GM23338 (cell line): Measurements from ENCODE around the gene CDH23. TPM values are rescaled to one million over a fixed set of nuclear protein-coding genes. Genes with fewer than 3 reads are reported as not detected.
A peak's percentile ranks its signal among the peaks of the same experiment; 100 is the strongest.

ENCODE experiments used
- ATAC-seq: fragments of 200-7000 bp; cut with Tn5 transposase; 3 replicates; pipeline ENCODE4 v1.9.1; 2020
- DNase-seq: peaks from one replicate; pipeline ENCODE4 v3.0.0-alpha.2; 2015; ENCODE audit warnings: low spot score
- H2AFZ ChIP-seq: fragments of 200-600 bp; sonication (generic); 2 replicates; pipeline ENCODE4 v1.8.0; 2016; ENCODE audit warnings: antibody characterized with exemption, mild to moderate bottlenecking, moderate library complexity
- H3F3A ChIP-seq: fragments of 200-600 bp; sonication (generic); replicated peaks from 2 replicates; pipeline ENCODE4 v1.8.0; 2017; ENCODE audit warnings: antibody characterized with exemption, mixed run types, low read depth
- H3K27ac ChIP-seq: fragments of 200-600 bp; sonication (generic); 2 replicates; pipeline ENCODE4 v1.6.1; 2016; ENCODE audit warnings: low read depth
- H3K27me3 ChIP-seq: fragments of 200-600 bp; sonication (generic); 2 replicates; pipeline ENCODE4 v1.8.0; 2016; ENCODE audit warnings: mild to moderate bottlenecking, mixed run types, moderate library complexity; ENCODE audit not compliant: insufficient read depth
- H3K36me3 ChIP-seq: fragments of 200-600 bp; sonication (generic); 2 replicates; pipeline ENCODE4 v1.8.0; 2016; ENCODE audit warnings: mild to moderate bottlenecking; ENCODE audit not compliant: insufficient read depth
- H3K4me1 ChIP-seq: fragments of 200-600 bp; sonication (generic); 2 replicates; pipeline ENCODE4 v1.8.0; 2016; ENCODE audit warnings: mild to moderate bottlenecking, moderate library complexity; ENCODE audit not compliant: insufficient read depth
- H3K4me2 ChIP-seq: fragments of 200-600 bp; sonication (generic); 2 replicates; pipeline ENCODE4 v1.7.1; 2017; ENCODE audit warnings: mixed run types
- H3K4me3 ChIP-seq: fragments of 200-600 bp; sonication (generic); 2 replicates; pipeline ENCODE4 v1.6.1; 2016; ENCODE audit warnings: mixed run types
- H3K79me2 ChIP-seq: fragments of 200-600 bp; sonication (generic); replicated peaks from 2 replicates; pipeline ENCODE4 v1.8.0; 2017; ENCODE audit warnings: mild to moderate bottlenecking; ENCODE audit not compliant: insufficient read depth
- H3K9me2 ChIP-seq: fragments of 200-600 bp; sonication (generic); 2 replicates; pipeline ENCODE4 v1.8.0; 2017; ENCODE audit not compliant: insufficient read depth
- H4K20me1 ChIP-seq: fragments of 200-600 bp; sonication (generic); replicated peaks from 2 replicates; pipeline ENCODE4 v1.8.0; 2017; ENCODE audit warnings: mild to moderate bottlenecking; ENCODE audit not compliant: insufficient read depth
- H3K27ac Mint-ChIP-seq: 2 replicates; pipeline ENCODE4 v1.8.0; 2020; ENCODE audit warnings: inconsistent platforms, mild to moderate bottlenecking, moderate library complexity, mixed read lengths
- H3K27me3 Mint-ChIP-seq: 3 replicates; pipeline ENCODE4 v1.8.0; 2022; ENCODE audit warnings: low read depth, mild to moderate bottlenecking, moderate library complexity, mixed read lengths, inconsistent platforms; ENCODE audit not compliant: insufficient read depth, poor library complexity
- H3K36me3 Mint-ChIP-seq: 3 replicates; pipeline ENCODE4 v1.8.0; 2021; ENCODE audit warnings: low read depth, mild to moderate bottlenecking, inconsistent platforms, moderate library complexity, mixed read lengths
- H3K4me1 Mint-ChIP-seq: 3 replicates; pipeline ENCODE4 v1.8.0; 2020; ENCODE audit warnings: mild to moderate bottlenecking, inconsistent platforms, mixed read lengths
- H3K4me3 Mint-ChIP-seq: 3 replicates; pipeline ENCODE4 v1.8.0; 2021; ENCODE audit warnings: moderate library complexity, mild to moderate bottlenecking, inconsistent platforms, mixed read lengths
- H3K9me3 Mint-ChIP-seq: 3 replicates; pipeline ENCODE4 v1.8.0; 2020; ENCODE audit warnings: moderate library complexity, mild to moderate bottlenecking, inconsistent platforms, mixed read lengths
- CREB1 ChIP-seq: fragments of 250-450 bp; sonication (Bioruptor Pico); IDR thresholded peaks from 2 replicates; pipeline ENCODE4 v1.5.0; 2020; ENCODE audit warnings: low read depth, mild to moderate bottlenecking, moderate library complexity
- CTCF ChIP-seq, 2 experiments: fragments of 200-600 bp in 1 of 2; sonication (generic) in 1 of 2; conservative IDR thresholded peaks; 2 replicates each; pipeline versions ENCODE4 v1.5.1 to v1.6.1; 2016 to 2017; ENCODE audit warnings: antibody characterized with exemption in 2 of 2, low read depth in 2 of 2, mild to moderate bottlenecking in 2 of 2, moderate library complexity in 1 of 2
- ETS1 ChIP-seq: IDR thresholded peaks from 2 replicates; pipeline ENCODE4 v1.6.1; 2016; ENCODE audit warnings: antibody characterized with exemption
- EZH2 ChIP-seq: fragments of 200-600 bp; sonication (generic); IDR thresholded peaks from one replicate; pipeline ENCODE4 v1.8.0; 2017; ENCODE audit warnings: antibody characterized with exemption, mild to moderate bottlenecking, low read depth; ENCODE audit not compliant: unreplicated experiment
- EZH2phosphoT487 ChIP-seq: fragments of 200-600 bp; sonication (generic); IDR thresholded peaks from one replicate; pipeline ENCODE4 v1.8.1; 2018; ENCODE audit warnings: antibody characterized with exemption; ENCODE audit not compliant: unreplicated experiment
- JUNB ChIP-seq: IDR thresholded peaks from one replicate; pipeline ENCODE4 v1.6.1; 2016; ENCODE audit warnings: antibody characterized with exemption; ENCODE audit not compliant: unreplicated experiment
- NANOG ChIP-seq: IDR thresholded peaks from 2 replicates; pipeline ENCODE4 v1.6.1; 2016; ENCODE audit warnings: antibody characterized with exemption, borderline replicate concordance
- POLR2AphosphoS5 ChIP-seq: IDR thresholded peaks from 2 replicates; pipeline ENCODE4 v1.6.1; 2016; ENCODE audit warnings: antibody characterized with exemption, low read depth
- REST ChIP-seq: IDR thresholded peaks from one replicate; pipeline ENCODE4 v1.6.1; 2018; ENCODE audit warnings: antibody characterized with exemption; ENCODE audit not compliant: unreplicated experiment
- STAT1 ChIP-seq: IDR thresholded peaks from one replicate; pipeline ENCODE4 v1.6.1; 2016; ENCODE audit warnings: antibody characterized with exemption; ENCODE audit not compliant: unreplicated experiment
- ZNF114 ChIP-seq: fragments of 250-450 bp; sonication (Bioruptor Pico); IDR thresholded peaks from 2 replicates; pipeline ENCODE4 v1.5.0; 2020; ENCODE audit warnings: mild to moderate bottlenecking, moderate library complexity
- ZNF331 ChIP-seq: fragments of 250-450 bp; sonication (Bioruptor Pico); IDR thresholded peaks from 2 replicates; pipeline ENCODE4 v1.5.0; 2020; ENCODE audit warnings: low read depth, mild to moderate bottlenecking, moderate library complexity
- ZNF462 ChIP-seq: fragments of 250-450 bp; sonication (Bioruptor Pico); IDR thresholded peaks from 2 replicates; pipeline ENCODE4 v1.5.0; 2020; ENCODE audit warnings: mild to moderate bottlenecking, moderate library complexity
- polyA plus RNA-seq: library from polyadenylated mRNA; unstranded; fragments of >200 nt; fragmentation: Nextera tagmentation; extraction: Ambion mirVana; gene quantifications from 2 replicates; pipeline ENCODE4 v1.2.1, GENCODE V29; 2016
- total RNA-seq: library from RNA; depleted of rRNA; stranded (reverse); fragments of >200 nt; shearing (Covaris generic); gene quantifications from 2 replicates; pipeline ENCODE4 v1.2.3, GENCODE V29; 2014

CDH23 gene
- total and polyA plus RNA-seq, 2 experiments from 2014 or later: 0.95 to 4.3 TPM

- no peak for TF ChIP-seq CTCF (conservative IDR thresholded peaks at IDR 0.05; ENCODE audit: low read depth in 2 of 2)
Measured at GRCh38 chr10:71658467-71658745, 261.7 kb downstream of the CDH23 start (continued).

GRCh38 chr10:71659111-71659634 lies 262.5 kb downstream of the CDH23 start:
- H3K79me2 ChIP-seq: no peaks in the 10 kb centered on the region
- peaks cover 35% of the 10 kb centered on the region for H3K4me1 ChIP-seq
- H3K9me3 Mint-ChIP-seq: 0 out of 3 replicates have a peak, but pooled peaks cover 3% of the 10 kb centered on the region
- no peak overlapping the region for H2AFZ ChIP-seq
- no peaks in the 10 kb centered on the region for H3K36me3 ChIP-seq
- 0 out of 3 replicates have a peak overlapping the region, but pooled peaks have one; percentile 8 for H3K4me3 Mint-ChIP-seq
- H3K27me3 ChIP-seq: peaks cover 18% of the 10 kb centered on the region
- no peaks in the 10 kb centered on the region; the same call in 1 of the 2 replicates for H3F3A ChIP-seq
- H3K36me3 Mint-ChIP-seq: 0 out of 3 replicates have a peak, but pooled peaks cover 3% of the 10 kb centered on the region
- H3K4me1 Mint-ChIP-seq: peaks cover 78% of the 10 kb centered on the region
- H3K27ac Mint-ChIP-seq: no peak overlapping the region
- H4K20me1 ChIP-seq: no peaks in the 10 kb centered on the region
- no peaks in the 10 kb centered on the region for H3K9me2 ChIP-seq
- no peak for DNase-seq
- peaks cover 48% of the 10 kb centered on the region for H3K27me3 Mint-ChIP-seq
- peak; percentile 17 for ATAC-seq
- H3K4me3 ChIP-seq: peak overlapping the region; percentile 47; the same call in 1 of the 2 replicates
- H3K4me2 ChIP-seq: peak overlapping the region; percentile 76
- no peak overlapping the region for H3K27ac ChIP-seq
- TF ChIP-seq ZNF114: no peak
- no peak for TF ChIP-seq EZH2phosphoT487
- TF ChIP-seq REST: no peak
- TF ChIP-seq ZNF462 (CRISPR knock-in tag): no peak
- TF ChIP-seq NANOG: no peak
- TF ChIP-seq ETS1: no peak
- no peak for TF ChIP-seq EZH2
- TF ChIP-seq ZNF331 (CRISPR knock-in tag): no peak
- no peak for TF ChIP-seq POLR2AphosphoS5
- no peak for TF ChIP-seq CREB1 (CRISPR knock-in tag)
- TF ChIP-seq JUNB: no peak
- no peak for TF ChIP-seq STAT1
